ENCODE data around the gene MEST.

- TF ChIP-seq CTCF (IDR thresholded peaks at IDR 0.05 in 2 of 3, conservative IDR thresholded peaks at IDR 0.05 in 1 of 3; ENCODE audit: control insufficient read depth in 2 of 3, extremely low read depth in 1 of 3, insufficient read depth in 1 of 3, low read depth in 3 of 3, low read length in 3 of 3): no peak
- TF ChIP-seq MTA3 (IDR thresholded peaks at IDR 0.05; ENCODE audit: borderline replicate concordance, low read length): no peak
- TF ChIP-seq SMC3 (IDR thresholded peaks at IDR 0.05; ENCODE audit: borderline replicate concordance, low read length): no peak
- TF ChIP-seq RCOR1 (conservative IDR thresholded peaks at IDR 0.05; ENCODE audit: low read depth, low read length): no peak
- no peak for TF ChIP-seq SUZ12 (IDR thresholded peaks at IDR 0.05; ENCODE audit: unreplicated experiment)
- TF ChIP-seq POLR2AphosphoS5 (IDR thresholded peaks at IDR 0.05; ENCODE audit: low read length): no peak
- no peak for TF ChIP-seq RFX5 (IDR thresholded peaks at IDR 0.05; ENCODE audit: low read depth, low read length)
- TF ChIP-seq POLR2AphosphoS2 (IDR thresholded peaks at IDR 0.05; ENCODE audit: low read depth, low read length): no peak
- no peak for TF ChIP-seq KAT2A (conservative IDR thresholded peaks at IDR 0.05; ENCODE audit: control insufficient read depth, low read depth, low read length)
- no peak for TF ChIP-seq NRF1 (conservative IDR thresholded peaks at IDR 0.05; ENCODE audit: low read depth, low read length)
- no peak for TF ChIP-seq POLR2A (IDR thresholded peaks at IDR 0.05; ENCODE audit: low read depth, low read length)
- TF ChIP-seq MAX (IDR thresholded peaks at IDR 0.05; ENCODE audit: low read depth, low read length): no peak
Observed at GRCh38 chr7:130485734-130486113, 6.2 kb upstream of the MEST start.

Data from GM12878 (cell line).